GM19324 (cell line): Measurements from ENCODE around the gene LY6G6F.

Source experiments
- ATAC-seq: cut with Tn5 transposase; IDR thresholded peaks from one replicate; pipeline ENCODE4 v1.9.1; 2021; ENCODE audit warnings: mild to moderate bottlenecking, moderate library complexity; ENCODE audit not compliant: unreplicated experiment, low FRiP score

The LY6G6F gene

GRCh38 chr6:31676322-31676903 lies 30.3 kb upstream of the LY6G6F start:
- no peak for ATAC-seq

DNA sequence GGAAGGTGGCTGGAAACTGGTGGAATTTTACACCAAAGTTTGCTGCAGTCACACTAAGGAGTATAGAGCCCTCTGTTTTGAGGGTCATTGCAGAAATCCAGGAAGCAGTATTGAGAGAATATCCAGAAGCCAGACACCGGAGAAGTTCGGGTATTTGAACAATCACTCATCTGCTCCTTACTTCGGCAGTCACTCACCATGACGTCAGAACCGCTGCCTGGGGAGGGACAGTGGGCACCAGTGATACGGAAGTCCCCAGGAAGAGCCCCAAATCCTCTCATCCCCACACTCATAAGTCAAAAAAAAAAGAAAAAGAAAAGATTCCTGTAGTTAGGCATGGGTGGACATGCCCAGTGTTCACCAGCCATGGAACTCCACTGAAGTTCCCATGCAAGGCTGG lies 29.8 kb upstream of the LY6G6F start:
- no peak for ATAC-seq

DNA sequence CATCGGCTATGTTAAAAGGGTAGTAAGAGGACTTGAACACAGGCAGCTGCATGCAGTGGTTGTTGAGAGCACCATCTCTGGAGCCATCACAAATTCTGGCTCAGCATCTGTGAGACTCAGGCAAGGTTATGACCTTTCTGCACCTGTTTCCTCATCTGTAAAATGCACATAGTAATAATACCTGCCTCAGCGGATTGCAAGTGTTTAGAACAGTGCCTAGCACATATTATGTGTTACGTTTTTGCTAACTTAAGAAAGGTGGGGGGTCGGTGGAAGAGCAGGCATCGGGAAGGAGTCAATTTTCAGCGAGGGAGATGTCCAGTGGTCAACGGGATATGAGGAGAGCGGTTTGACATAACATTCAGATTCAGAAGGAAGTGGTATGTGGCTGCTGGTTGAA lies 28.7 kb upstream of the LY6G6F start:
- no peak for ATAC-seq

DNA sequence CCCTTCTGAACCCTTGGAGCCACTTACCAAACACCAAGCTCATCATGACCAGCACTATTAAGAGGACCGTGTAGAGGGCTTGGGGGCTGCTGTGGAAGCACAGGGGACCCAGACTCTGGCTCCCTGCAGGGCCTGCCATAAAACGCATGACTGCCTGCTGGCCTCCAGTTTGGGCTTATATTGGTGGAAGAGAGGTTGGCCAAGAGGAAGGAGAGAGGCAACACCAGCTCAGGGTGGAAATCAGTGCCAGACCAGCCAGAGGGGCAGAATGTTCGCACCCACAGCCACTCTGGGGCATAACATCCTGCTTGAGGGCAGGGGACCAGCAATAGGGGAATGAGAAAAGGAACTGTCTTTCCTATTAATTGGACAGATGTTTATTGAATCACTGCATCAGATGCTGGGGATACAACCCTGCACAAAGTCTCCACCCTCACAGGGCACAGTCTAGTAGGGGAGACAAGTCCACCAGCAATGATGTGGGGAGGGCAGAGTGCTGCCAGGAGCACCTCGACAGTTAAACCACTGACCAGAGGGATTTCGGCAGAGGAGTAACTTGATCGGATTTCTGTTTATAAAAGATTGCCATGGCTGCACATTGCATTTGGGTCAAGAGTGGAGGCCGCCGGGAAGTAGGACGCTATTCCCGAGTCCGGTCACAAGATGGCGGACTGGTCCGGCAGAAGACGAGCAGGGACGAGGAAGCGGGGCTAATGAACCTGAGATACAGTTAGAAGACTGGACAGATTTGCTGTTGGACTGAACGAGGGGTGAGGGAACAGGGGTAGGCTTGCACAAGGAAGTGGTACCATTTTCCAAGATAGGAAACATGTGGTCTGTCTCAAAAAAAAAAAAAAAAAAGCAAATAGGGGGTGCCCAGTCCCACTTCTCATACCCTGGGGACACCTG lies 26.2 kb upstream of the LY6G6F start, which contains the start of gene LY6G5C:
TSS of gene LY6G5C (minus strand) at position 842 of the 909 bp plus-strand sequence. CDS start at position 148, 694 bp downstream.
- ATAC-seq = no peak

DNA sequence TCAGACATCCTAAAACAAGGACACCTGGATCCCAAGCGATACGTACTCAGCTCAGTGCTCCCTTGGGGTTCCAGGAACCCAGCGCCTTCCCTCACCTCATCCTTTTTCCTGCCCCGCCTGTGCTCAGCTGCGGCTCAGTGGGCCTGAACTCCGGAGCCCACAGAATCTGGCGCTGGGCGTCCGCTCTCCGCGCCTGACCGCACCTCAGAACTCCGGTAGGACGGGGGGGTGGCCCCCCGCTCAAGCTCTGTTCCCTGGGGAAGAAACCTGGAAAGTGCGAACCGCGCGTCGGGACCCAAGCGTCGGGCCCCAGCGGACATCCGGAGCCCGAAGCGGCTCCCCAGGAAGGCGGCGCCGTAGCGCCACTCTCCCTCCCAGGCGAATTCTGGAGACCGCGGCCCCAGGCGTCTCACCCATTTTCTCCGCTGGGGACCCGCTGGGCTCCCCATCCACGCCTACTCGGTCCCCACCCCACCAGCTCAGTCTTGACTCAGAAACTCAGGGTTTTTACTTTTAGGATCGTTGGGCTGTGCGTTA lies 25.5 kb upstream of the LY6G6F start:
- no peak for ATAC-seq

- ATAC-seq = no peak
These were observed 23.1 kb upstream of the LY6G6F start for GRCh38 chr6:31683591-31683990.

GRCh38 chr6:31686483-31686882 lies 20.2 kb upstream of the LY6G6F start:
- ATAC-seq = no peak

GRCh38 chr6:31687321-31687720 lies 19.3 kb upstream of the LY6G6F start:
- no peak for ATAC-seq

GRCh38 chr6:31687860-31688693 lies 18.6 kb upstream of the LY6G6F start:
- ATAC-seq = no peak

DNA sequence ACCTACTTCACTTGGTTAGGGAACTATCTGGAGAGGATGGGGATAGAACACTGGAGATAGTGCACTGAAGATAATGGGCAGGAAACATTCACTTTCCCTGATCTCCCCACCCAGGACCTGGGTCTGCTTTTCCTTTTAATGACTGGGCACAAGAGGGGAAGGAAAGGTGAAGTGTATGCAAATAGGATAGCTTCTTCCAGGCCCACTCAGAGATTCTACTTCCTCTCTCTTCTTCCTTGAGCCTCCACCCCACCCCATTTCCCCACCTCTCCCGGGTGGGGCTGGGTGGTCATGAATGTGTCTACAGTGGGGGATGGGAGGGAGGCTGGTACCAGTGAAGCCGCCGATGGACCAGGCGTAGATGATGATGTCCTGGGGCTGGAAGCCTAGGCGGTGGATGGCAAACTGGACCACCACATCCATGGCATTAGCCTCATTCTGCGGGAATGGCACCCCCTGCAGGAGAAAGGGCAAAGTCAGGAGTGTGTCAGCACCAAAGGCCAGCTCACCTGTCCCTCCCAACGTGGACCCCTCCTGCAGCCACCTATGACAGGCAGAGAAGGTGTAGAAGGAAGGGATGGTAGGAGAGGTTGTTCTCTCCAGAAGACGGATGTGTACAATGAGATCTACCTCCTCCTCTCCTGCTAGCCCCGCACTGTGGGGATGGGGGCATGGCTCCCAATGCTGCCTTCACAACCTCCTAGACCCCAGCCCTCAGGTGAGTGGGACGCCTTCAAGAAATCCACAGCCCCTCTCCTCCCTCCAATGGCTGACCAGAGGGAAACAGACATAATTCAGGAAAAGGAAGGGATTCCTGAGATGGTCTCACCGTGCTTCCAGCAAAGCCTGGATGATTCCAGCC lies 17.2 kb upstream of the LY6G6F start:
- ATAC-seq = no peak

DNA sequence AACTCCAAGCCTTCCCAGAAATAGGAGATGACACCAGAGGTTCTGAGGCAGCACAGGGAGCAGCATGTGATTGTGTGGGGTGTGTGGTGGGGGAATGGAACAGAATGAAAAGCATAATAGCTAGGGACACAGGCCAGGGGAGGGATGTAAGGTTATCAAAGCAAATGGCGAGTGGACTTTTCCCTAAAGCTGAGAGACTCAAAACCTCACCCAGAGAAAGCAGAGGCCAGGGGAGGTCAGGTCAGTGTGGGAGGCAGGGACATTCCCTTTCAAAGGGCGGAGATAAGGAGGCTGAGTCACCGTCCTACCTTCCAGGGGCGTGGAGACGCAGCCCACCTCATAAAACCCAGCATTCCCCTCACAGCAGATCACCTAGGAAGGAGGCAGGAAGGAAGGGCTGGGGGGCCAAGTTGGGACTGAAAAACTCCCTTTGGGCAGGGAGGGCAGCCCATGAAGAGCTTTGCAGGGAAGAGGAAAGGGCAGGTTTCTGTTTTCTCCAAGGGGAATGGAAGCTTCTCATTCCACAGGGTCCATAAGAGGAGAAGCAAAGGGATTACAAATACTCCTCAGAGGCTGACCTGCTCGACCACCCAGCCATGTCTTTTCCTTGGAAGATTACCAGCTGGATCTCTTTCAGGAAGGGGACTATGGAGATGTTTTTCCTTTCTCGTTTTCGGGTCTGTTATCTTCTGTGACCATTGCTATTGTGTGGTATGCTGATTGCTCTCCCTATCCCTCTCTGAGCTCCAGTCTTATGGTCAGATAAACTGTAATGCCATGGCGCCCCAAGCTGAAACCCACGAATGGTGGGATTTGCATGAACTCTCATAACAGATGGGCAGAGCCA lies 16.2 kb upstream of the LY6G6F start:
- ATAC-seq = no peak

DNA sequence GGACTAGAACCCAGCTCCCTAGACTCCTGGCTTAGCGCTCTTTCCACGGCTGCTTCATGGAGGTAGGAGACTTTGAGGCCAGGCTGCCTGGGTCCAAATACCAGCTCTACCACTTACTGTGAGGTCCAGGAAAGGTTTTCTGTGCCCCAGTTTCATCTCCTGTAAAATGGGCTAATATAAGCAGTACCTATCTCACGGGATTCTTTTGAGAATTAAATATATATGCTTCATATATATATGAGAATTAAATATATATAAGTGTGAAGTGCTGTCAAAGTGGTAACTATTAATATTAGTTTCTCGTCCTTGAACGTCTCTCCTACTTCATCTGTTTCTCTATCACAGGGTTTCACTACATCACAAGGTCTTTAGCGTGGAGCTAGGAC lies 15.6 kb upstream of the LY6G6F start:
- ATAC-seq = no peak

DNA sequence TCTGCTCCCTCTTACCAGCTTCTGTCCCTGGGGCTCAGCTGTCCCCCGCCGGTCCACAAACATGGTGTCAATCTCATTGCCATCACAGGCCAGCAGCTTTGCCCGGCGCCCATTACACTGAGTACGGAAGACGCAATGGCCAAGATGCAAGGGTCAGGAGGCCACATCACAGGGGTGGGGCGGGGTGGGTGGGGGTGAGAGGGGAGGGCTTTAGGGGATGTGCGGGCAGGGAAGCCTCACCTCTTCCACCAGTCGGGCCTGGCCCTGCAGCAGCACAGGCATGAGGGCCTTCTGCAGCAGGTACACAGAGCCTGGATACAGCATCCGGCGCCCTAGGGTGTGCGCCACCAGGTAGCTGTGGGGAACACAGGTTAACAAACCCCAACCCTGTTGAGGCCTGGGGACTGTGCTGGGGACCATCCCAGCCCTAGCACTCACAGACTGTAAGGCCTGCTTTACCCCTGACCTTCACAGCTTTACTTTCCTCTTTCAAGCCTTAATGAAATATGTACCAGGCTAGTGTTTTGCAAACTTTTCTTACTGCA lies 15.0 kb upstream of the LY6G6F start:
- no peak for ATAC-seq

GRCh38 chr6:31692353-31692752 lies 14.3 kb upstream of the LY6G6F start:
- no peak for ATAC-seq

GRCh38 chr6:31692886-31693285 lies 13.8 kb upstream of the LY6G6F start:
- ATAC-seq = no peak

GRCh38 chr6:31693535-31693934 lies 13.1 kb upstream of the LY6G6F start:
- no peak for ATAC-seq

GRCh38 chr6:31697555-31697954 lies 9.1 kb upstream of the LY6G6F start:
- no peak for ATAC-seq

DNA sequence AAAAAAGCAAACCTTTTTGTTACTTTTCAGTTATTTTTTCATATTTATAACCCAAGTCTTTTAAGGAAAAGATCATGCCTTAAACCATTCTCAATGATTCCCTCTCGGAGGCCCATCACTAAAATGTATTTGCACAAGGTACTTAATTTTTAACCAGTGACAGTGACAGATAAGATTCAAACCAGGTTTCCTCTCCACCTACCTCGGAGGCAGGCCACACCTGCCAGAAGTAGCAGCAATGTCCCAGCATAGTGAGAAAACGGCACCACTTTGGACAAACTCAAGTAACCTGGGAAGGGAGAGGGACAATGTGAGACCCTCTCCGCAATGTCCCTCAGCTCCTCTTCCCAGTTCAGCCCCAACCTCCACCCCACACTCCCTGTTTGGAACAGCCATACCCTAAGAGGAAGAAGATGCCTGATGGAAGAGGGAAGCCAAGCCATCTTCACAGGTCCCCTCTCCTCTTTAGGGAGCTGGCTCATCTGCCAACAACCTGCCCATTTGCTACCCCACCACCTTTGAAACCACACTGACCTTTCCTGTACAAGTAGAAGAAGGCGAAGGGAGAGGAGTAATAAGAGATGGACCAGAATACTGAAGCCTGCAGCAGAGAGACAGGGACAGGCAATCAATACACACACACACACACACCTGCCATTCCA lies 5.8 kb upstream of the LY6G6F start:
- no peak for ATAC-seq
